NCI-H2196 treated with DMSO at 0.1 percent for 48 hours (cell line): ENCODE results near the gene EFHC1.
"Not testable (repeated sequence)": the region's sequence is repeated elsewhere in the genome, so short reads cannot be mapped to it uniquely, and the experiment has no call there.

ENCODE experiments used
- DNase-seq: peaks from one replicate; lab custom pipeline; 2025; ENCODE audit not compliant: unreplicated experiment; lab: John Stamatoyannopoulos, UW

The EFHC1 gene

DNA sequence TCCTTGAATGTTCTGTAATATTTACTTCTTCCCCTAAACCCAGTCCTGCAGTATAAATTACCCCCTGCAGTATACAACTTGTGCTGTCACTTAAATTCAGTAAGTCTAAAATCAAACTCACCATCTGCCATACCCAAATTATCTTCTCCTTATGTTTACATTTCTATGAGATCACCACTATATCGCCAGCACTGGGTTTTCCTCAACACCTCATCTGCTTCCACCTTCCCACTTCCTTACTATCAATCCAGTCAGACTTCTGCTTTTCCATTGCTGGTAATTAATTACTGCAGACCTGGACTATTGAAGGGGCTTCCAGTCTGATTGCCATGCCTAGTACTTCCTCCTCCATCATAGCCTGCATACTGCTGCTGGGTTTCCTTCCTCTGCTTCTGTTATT, 15.2 kb downstream of the EFHC1 start:
- no peak for DNase-seq

DNA sequence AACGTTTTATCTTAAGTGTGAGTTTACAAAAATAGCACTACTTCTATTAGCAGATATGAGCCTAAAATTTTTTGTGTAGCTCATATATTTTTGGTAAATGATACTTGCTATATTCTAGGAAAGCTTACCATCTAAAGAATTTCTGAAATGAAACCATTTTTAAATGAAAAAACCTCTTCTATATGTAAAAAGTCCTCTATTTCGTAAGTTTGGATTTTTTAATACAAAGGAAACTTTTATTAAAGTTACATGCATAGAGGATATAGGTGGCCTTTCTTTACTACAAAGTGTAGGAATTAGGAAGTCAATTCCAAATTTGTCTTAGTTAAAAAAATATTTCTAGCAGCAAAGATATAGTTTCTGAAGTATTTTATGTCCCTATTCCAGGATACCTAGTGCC, 18.8 kb downstream of the EFHC1 start:
- no peak for DNase-seq

DNA sequence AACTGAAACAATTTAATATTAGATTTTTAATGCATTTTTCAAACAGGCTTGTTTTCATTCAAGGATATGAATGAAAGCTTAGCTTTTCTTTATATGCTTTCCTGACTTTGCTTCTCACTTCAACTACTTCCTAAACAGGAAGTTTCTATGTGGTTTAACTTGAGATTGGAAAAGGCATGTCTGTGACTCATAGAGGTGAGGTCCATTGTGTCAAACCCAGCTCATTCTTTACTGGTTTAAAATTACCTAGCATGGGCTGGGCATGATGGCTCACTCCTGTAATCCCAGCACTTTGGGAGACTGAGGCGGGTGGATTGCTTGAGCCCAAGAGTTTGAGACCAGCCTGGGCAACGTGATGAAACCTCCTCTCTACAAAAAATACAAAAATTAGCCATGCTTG, 34.4 kb downstream of the EFHC1 start:
- DNase-seq, result no peak

DNA sequence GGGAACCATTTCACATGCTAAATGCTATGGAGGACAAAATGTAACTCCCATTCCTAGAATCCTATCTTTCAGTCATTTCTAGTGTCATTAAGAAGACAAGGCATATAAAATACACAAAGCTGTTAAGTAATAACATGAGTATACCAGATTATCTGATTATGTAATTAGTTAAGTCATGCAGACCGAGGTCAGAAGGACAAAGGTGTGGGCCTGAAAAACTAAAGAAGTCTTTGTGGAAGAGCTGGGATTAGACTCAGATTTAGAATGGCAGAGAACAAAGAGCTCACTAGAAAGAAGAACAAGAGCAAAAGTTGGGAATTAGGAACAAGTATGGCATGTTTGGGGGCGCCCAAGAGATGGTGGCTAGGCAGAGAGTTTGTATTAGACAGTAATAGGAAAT, 37.0 kb downstream of the EFHC1 start:
- no peak for DNase-seq

DNA sequence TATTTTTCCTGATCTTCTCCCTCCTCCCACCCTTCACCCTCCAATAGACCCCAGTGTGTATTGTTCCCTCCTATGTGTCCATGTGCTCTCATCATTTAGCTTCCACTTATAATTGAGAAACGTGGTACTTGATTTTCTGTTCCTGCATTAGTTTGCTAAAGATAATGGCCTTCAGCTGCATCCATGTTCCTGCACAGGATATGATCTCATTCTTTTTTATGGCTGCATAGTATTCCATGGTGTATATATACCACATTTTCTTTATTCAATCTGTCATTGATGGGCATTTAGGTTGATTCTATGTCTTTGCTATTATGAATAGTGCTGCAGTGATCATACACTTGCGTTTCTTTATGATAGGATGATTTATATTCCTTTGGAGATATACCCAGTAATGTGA, 41.1 kb downstream of the EFHC1 start:
- DNase-seq, result not testable (repeated sequence)

DNA sequence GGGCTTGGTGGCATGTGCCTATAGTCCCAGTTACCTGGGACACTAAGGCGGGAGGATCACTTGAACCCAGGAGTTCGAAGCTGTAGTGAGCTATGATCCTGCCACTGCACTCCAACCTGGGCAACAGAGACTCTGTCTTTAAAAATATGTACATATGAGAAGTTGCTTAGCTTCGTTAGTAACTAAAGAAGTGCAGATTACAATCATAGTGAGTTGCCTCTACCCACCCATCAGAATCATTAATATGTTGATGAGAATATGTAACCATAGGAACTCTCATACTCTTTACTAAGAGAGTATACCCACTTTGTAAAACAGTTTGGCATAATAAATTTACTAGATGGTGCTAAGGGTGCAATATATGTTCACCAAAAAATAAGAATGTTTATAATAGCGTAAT, 54.0 kb downstream of the EFHC1 start:
- no peak for DNase-seq

DNA sequence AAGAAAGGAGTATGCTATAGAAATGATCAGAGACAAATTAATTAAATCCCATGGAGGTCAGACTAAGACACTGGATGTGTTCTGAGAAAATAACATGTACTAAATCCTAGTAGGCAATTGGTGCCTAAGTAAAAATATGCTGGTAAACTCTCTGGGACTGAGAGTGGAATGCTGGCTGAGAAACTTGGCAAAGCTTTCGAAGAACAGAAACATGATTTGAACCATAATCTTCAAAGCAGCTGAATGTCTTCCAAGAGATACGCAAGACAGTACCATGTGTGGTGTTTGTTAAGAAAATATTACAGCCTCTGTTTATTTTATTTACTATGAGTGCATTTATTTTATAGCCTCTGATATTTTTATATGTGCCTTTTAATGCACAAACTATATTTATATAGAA, 55.2 kb downstream of the EFHC1 start:
- DNase-seq, result no peak

DNA sequence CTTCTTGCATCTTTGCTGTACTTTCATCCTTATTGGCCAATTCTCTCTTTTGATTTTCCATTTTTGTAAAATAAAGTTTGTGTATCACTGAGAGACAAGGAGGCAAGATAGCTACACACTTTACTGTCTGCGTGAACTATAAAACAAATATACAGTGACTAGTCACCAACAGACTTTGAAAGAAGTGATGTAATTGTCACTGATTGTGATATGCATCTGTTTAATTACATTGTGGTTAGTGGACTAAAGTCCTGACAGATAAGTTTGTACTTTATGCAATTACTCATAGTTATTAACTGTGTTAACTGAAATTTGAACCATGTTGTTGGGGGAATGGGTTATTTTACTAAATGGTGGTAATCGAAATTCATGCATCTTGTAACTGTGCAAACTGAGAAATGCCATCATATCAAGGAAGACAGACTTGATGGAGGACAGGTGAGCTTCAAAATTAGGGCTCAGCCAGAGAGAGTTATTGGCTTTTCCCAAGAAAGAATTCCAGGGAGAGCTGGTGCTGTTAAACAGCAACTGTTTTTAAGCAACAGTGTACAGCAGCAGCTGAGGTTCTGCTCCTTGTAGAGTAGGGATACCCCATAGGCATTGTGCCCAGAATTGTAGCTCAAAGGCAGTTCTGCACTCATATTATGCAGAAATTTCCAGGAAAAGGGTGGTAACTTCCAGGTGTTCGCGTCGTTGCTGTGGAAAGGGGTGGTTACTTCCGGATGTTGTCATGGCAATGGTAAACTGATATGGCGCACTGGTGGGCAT, 62.9 kb downstream of the EFHC1 start:
- DNase-seq, result no peak

DNA sequence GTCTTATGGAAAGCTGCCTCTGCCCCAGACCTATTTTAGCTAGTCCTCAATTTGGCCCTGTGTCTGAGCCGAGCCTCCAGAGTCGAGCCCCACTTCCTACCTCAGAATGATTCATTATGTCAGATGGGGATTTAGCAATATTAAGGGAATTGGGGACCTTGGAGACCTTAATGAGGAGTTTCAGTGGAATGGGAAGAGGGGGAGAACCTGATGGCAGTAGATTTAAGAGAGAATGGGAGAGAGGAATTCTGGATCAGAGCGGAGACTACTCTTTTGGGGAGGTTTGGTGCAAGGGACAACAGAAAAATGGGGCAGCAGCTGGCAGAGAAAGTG, 63.5 kb downstream of the EFHC1 start:
- DNase-seq, result no peak

DNA sequence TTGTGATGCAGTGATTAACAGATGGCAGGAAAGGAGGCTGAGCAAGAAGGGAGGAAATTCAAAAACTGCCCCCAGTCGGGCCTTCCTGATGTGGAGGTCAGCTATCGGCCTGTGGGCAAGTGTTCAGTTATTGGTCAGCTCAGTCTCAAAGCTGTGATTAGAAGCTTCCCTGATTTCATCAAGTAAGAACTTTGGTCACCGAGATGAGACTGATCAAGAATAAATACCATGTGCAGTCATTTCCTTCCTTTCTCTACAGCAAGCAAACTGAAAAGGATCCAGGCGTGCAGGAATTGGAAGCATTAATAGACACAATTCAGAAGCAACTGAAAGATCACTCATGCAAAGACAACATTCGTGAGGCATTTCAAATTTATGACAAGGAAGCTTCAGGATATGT, 69.7 kb downstream of the EFHC1 start:
- no peak for DNase-seq

DNA sequence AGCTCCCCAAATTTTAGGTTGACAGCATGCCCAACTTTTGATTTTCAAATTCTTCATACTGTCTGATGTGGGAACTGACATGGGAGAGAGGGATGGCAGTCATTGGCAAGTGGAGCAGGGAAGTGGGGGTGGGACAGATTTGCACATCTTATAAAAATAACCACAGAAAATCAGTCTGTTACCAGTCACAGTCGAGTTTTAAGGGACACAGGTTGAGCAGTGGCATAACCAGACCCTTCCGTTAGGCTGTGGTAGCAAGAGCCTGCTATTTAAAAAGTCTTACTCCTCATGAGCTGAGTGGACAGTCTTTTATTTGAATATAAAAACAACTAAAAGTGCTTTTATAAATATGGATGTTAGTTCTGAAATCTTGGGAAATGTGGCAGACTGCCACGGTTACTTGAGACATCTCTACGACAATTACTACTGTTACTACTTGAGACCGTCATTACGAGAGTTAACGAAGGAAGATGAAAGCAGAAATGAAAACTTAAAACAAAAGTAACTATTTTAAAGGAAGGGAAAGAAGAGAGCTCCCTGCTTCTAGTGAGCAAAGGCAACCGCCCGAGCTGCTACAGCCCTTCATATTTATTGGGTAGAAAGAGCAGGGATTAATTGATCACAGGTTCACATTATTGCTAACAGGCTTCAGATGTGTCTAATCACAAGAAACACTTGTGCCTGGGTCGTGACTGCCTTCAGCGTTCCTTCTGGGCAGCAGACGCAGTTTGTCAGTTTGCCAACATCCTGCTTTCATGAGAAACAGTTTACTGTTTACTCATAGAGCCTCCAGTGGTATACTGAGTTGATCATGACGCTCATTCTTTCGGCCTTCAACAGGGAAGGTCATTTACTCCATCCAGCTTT, 71.3 kb downstream of the EFHC1 start:
- no peak for DNase-seq

DNA sequence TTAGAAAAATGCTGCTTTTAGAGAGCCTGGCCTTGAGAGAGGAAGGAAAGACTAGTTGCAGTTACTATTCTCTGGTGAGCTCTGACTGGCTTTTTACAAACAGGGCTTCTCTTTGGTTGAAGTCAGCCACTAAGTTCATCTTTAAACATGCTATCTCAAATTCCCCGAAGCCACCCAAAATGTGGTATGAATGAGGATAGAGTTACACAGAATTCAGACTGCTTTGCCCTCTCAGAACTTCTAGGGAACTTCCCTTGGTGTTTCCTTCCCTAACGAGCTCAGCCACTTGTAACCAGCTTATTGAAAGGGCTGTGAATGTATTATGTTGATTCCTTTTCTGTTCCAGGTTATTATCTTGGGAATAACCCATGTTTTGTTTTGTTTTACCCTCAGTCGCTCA, 73.5 kb downstream of the EFHC1 start:
- no peak for DNase-seq

DNA sequence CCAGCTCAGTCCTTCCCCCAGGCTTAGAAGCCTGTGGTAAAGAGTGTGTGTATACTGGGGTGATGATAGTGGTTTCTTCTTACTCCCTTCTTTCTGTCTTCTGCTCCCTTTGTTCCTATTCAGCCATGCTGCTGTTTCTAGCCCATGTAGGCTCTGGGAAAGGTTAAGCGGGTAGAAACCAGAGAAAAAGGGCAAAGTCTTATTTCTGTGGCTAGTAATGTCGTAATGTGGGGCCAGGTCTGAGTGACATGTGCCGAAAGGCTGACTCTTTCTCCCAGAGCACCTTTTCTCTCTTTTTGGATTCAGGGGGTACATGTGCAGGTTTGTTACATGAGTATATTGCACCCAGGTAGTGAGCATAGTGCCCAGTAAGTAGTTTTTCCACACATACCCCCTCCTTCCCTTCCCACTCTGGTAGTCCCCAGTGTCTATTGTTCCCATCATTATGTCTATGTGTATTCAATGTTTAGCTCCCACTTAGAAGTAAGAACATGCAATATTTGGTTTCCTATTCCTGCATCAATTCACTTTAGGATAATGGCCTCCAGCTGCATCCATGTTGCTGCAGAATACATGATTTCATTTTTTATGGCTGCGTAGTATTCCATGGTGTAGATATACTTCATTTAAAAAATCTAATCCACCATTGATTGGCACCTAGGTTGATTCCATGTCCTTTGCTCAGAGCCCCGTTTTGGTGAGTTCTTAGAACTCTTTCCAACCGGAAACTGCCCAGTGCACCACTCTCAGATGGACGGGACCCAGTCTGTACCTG, 74.3 kb downstream of the EFHC1 start:
- no peak for DNase-seq

DNA sequence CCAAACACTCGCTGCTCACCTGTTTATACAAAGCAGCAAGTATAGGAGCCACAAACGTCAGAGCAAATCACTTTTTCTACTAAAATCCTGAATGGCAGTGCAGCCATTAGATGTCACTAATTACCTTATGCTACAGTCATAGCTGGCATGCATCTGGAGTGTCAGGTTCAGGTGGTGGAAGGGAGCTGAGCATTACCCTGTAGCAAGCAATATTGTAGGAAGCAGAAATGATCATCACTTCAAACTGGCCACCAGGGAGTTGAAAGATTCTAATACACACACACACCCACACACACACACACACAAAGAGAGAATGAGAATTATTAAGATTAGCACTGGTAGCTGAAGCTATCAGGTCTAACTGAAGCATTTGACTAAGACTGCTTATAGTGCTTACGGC, 75.8 kb downstream of the EFHC1 start:
- no peak for DNase-seq

DNA sequence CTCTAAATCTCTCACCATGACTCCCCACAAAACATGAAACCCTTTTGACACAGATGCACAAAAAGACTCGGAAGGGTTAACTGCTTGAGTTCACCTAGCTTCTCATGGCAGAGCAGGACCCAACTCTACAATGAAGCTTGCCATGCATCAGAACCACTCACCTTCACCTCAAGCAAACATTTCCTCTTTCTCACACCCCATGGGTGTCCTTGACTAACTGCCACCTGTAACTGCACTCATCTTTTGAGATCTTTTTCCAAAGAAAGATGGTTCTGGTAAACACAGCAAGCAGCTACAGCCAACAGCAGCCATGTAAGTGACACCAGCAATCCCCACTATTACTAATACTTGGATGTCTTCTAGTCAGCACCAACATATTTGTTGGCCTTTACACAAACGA, 76.5 kb downstream of the EFHC1 start:
- no peak for DNase-seq

DNA sequence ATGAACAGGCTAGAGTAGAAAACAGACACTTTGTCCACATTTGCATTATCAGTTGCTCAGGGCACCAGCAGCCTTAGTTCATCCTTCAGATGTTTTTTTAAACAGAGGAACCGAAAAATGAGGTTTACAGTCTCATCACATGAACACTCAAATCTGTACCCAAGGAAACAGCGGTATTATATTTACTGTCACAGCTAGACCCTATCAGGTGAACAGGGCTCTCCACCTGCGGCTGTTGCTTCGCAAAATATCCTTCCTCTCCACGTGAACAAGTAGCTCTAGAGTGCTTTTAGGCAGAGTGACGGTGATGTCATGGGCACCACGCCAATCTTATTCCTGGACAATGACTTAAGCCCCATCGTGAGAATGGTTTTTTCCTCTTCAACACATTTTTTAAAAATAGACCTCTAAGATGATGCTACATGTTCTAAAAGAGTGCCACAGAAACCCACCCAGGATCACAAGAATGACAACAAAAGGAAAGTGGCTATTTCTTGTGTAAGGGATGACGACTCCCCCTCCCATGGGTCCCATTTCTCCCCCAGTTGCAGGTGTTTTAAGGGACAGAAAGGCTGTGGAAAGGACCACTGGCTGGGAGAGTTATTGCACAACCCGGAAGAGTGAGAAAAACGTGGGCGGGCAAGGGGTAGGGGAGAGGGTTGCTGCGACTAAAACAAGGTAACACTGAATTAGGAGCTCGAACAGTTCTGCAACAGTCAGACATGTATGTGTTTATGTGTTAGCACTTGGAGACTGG, 77.7 kb downstream of the EFHC1 start:
- peak; percentile 36 for DNase-seq

DNA sequence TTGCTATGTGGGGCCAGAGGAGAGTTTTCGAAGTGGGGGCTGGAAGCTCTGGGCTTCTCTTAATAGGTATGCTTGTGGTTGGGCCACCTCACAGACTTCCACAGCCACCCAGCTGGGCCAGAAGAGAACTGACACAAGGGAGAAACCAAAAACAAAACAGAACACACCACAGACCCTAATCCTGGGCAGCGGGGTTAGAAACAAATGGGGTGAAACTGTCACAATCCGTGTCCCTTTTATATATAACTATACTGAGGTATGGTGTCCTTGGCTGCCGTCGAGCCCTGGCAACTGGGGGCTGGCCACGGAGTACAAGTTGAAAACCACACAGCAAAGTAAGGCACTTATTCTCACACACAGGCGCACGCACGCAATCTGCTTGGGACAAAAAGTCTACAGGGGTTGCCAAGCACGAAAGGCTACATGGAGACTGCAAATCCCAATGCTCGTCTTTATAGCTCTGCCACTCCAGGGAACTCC, 78.4 kb downstream of the EFHC1 start:
- DNase-seq, result no peak

DNA sequence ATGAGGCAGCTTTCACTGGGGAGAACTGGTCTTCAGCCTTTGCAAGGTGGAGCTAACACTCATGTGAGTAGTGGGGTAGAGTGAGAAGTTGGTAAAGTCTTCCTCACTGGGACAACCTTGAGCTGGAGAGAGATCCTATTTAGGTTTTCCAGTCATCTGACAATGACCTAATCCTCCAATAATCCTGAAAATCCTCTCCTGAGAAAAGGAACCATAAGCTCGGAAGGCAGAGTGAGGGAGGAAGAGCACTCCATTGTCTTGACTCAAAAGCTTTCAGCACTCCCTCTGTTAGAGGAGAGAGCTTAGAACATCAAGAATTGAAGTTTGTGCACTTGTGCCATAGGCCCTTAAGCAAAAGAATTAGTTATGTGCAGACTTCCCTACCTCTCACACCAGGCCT, 78.9 kb downstream of the EFHC1 start:
- DNase-seq, result no peak

DNA sequence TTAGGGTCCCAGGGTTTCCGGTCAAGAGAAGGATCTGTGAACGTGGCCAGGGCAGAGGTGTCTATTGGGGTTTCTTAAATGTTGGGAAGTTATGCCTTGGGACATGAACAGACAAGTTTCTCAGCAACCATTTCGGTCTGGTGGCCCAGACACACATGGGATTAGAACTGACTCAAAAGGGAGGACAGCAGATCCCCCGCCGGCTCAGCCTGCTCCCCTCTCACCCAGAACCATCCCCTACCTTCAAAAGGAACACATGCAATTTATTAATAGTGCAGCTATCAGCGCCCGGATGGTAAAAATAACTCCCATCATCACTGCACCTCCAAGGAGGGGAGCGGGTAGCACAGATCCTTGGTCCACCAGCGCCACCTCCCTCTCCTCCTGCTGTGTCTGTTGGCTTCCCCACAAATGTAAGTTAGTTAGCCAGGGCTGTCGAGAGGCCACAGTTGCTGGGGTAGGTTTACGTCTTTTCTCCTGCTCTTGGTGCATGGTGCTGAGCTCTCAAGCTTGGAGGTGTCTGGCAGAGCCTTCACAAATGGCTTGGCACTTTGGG, 79.6 kb downstream of the EFHC1 start:
- no peak for DNase-seq

DNA sequence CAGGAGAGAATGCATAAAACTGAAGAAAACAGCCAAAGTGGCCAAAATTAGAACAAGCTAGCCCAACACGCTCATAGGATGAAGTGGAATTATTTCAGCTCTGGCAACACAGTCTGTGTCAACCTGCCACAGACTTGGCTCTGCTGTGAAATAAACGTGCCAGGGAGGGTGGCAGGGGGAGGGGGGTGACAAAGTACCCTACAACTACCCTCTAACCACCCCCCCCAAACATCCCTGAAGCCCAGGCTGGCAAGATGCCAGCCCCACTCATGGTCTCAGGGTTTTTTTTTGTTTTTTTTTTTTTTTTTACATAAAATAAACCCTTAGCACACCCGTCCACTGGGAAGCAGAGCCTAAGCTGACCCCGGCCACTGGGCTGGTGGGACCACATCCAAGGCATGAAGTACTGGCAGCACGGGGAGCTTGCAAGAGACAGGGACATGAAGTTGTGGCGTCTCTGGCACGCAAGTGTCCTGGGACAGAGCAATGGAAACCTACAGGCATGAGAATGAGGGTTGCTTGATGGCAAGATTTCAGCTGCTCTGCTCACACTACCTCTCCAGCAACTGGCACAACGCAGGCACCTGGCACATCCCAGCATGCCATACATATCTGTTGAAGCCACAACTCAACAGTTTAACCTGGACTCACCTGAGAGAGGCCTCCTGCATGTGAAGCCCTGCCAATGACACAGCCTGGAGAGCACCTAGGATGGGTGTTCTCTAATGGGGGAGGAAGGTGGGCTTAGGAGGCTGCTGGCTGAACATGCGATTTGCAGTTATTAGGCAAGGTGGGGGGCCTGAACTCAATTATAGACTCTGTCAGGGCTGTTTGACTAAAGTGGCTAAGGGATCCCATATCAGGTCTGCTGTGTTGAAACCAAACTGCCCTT, 80.3 kb downstream of the EFHC1 start:
- DNase-seq, result no peak
